Mesendoderm (in vitro differentiated cells): ENCODE measurements around the gene CXCL1.
A peak's percentile ranks its signal among the peaks of the same experiment; 100 is the strongest.

Experiments
- DNase-seq: peaks from one replicate; pipeline ENCODE4 v3.0.0; 2013
- H2AK5ac ChIP-seq: 2 replicates; pipeline ENCODE4 v1.6.1; 2013; ENCODE audit warnings: low read length, inconsistent platforms
- H2BK120ac ChIP-seq: 2 replicates; pipeline ENCODE4 v1.6.1; 2013; ENCODE audit warnings: low read depth, mild to moderate bottlenecking, low read length, moderate library complexity, mixed read lengths
- H2BK15ac ChIP-seq: replicated peaks from 2 replicates; pipeline ENCODE4 v1.6.1; 2013; ENCODE audit warnings: low read depth, mild to moderate bottlenecking, moderate library complexity
- H2BK5ac ChIP-seq: 2 replicates; pipeline ENCODE4 v1.6.1; 2013; ENCODE audit warnings: low read length, inconsistent platforms
- H3K18ac ChIP-seq: 2 replicates; pipeline ENCODE4 v1.6.1; 2013; ENCODE audit warnings: mild to moderate bottlenecking, low read length, mixed read lengths
- H3K23ac ChIP-seq: one replicate; pipeline ENCODE4 v1.6.1; 2013; ENCODE audit warnings: low read length
- H3K27ac ChIP-seq: 2 replicates; pipeline ENCODE4 v1.5.1; 2013; ENCODE audit warnings: low read depth, mild to moderate bottlenecking, inconsistent platforms, low read length, moderate library complexity
- H3K27me3 ChIP-seq: 2 replicates; pipeline ENCODE4 v1.6.1; 2013; ENCODE audit warnings: low read length, control low read depth, mild to moderate bottlenecking, inconsistent platforms; ENCODE audit not compliant: insufficient read depth, poor library complexity
- H3K36me3 ChIP-seq: 2 replicates; pipeline ENCODE4 v1.6.1; 2013; ENCODE audit warnings: low read length, inconsistent platforms; ENCODE audit not compliant: control insufficient read depth, insufficient read depth
- H3K4ac ChIP-seq: one replicate; pipeline ENCODE4 v1.6.1; 2013; ENCODE audit warnings: low read depth, mild to moderate bottlenecking, low read length, moderate library complexity
- H3K4me1 ChIP-seq: 2 replicates; pipeline ENCODE4 v1.6.1; 2013; ENCODE audit warnings: low read depth, low read length, inconsistent platforms; ENCODE audit not compliant: control insufficient read depth
- H3K4me2 ChIP-seq: 2 replicates; pipeline ENCODE4 v1.6.1; 2013; ENCODE audit warnings: low read length
- H3K4me3 ChIP-seq: 2 replicates; pipeline ENCODE4 v1.5.1; 2013; ENCODE audit warnings: mild to moderate bottlenecking, low read length
- H3K56ac ChIP-seq: one replicate; pipeline ENCODE4 v1.6.1; 2013; ENCODE audit warnings: low read length
- H3K79me1 ChIP-seq: 2 replicates; pipeline ENCODE4 v1.6.1; 2013; ENCODE audit warnings: low read length, inconsistent platforms
- H3K79me2 ChIP-seq: 2 replicates; pipeline ENCODE4 v1.6.1; 2013; ENCODE audit warnings: mild to moderate bottlenecking, low read length; ENCODE audit not compliant: control insufficient read depth, insufficient read depth
- H3K9ac ChIP-seq: 2 replicates; pipeline ENCODE4 v1.6.1; 2013; ENCODE audit warnings: low read length, inconsistent platforms
- H4K5ac ChIP-seq: one replicate; pipeline ENCODE4 v1.6.1; 2013; ENCODE audit warnings: low read length
- H4K8ac ChIP-seq: one replicate; pipeline ENCODE4 v1.6.1; 2013; ENCODE audit warnings: low read depth, mild to moderate bottlenecking, control low read depth, low read length, moderate library complexity
- WGBS: extraction: QIAGEN DNeasy Blood & Tissue Kit; methylation state at CpG from one replicate; pipeline ENCODE4 v1.1.7; 2013; ENCODE audit warnings: low lambda C conversion rate, missing lambda C conversion rate; ENCODE audit not compliant: insufficient coverage; ENCODE audit errors: extremely low coverage; 5-methylcytosine and 5-hydroxymethylcytosine counted together

CXCL1 gene

DNA sequence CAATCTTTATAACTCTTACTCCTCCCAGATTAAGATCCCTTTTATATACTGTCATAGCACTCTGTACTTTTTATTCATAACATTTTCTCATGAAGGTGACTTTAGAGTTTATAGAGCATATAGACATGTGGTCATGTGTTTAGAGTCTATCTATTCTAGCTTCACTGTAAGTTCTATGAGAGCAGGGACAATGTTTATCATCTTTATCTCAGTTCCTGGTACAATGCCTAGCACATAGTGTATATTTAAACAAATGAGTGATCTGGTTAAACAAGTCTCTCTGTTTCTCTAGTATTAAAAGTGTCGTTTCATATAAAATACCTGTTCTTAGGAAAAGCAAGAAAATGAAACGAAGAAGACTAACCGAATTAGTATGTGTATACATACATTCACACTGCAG lies 29.5 kb upstream of the CXCL1 start:
- Histone ChIP-seq H2BK5ac (no peak overlapping the region), H3K4me2 (no peak overlapping the region), H3K56ac (no peak overlapping the region), H3K79me1 (no peaks in the 10 kb centered on the region), H2BK120ac (no peak overlapping the region), H2BK15ac (no peak overlapping the region), H4K5ac (no peak overlapping the region), H3K23ac (no peak overlapping the region), H3K4me1 (no peaks in the 10 kb centered on the region), H3K9ac (no peak overlapping the region), H2AK5ac (no peak overlapping the region), H3K4me3 (no peak overlapping the region), H3K36me3 (no peaks in the 10 kb centered on the region), H3K27me3 (no peaks in the 10 kb centered on the region), H3K18ac (no peak overlapping the region), H3K4ac (no peak overlapping the region), H4K8ac (no peak overlapping the region), H3K27ac (no peak overlapping the region), H3K79me2 (no peaks in the 10 kb centered on the region)
- no CpG with 5 or more reads among the region's 3 CpGs for WGBS
- no peak for DNase-seq

DNA sequence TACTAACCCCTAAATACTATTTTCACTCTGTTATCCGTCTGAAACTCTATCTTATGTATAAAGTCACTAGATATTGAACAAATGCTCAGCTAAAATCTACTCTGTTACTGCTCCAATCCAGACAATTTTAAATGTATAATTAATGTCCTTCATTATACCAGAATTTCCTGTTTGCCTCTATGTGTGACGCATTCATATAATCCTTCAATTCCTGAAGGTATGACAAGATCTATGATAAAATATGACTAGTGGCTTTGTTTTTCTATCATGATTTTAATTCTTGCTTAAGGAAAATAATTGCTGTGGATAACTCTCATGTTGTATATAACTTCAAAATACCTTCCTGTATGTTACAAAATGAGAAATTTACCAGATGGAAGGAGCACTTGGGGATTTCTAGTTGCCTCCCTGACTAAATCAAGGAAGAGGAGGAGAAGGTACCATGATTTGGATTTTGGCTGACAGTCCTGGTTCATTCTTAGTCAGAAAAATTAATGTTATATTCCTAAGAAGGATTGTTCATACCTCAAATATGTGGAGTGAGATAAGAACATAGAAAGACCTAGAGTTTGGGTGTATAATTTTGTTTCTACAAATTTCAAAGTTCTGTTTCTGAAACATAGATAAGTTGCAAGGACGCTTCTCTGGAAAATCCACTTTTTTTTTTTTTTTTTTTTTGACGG lies 27.8 kb upstream of the CXCL1 start:
- H4K5ac ChIP-seq = no peak overlapping the region
- no peak overlapping the region for H2BK15ac ChIP-seq
- no peak overlapping the region for H4K8ac ChIP-seq
- H3K36me3 ChIP-seq = no peaks in the 10 kb centered on the region
- no peak overlapping the region for H2BK120ac ChIP-seq
- no peak overlapping the region for H3K23ac ChIP-seq
- H2BK5ac ChIP-seq = no peak overlapping the region
- no peak overlapping the region for H3K27ac ChIP-seq
- no CpG with 5 or more reads among the region's 4 CpGs for WGBS
- H2AK5ac ChIP-seq = no peak overlapping the region
- no peaks in the 10 kb centered on the region for H3K4me1 ChIP-seq
- no peaks in the 10 kb centered on the region for H3K79me2 ChIP-seq
- H3K18ac ChIP-seq = no peak overlapping the region
- H3K4ac ChIP-seq = no peak overlapping the region
- DNase-seq = no peak
- H3K27me3 ChIP-seq = no peaks in the 10 kb centered on the region
- no peak overlapping the region for H3K4me3 ChIP-seq
- H3K9ac ChIP-seq = no peak overlapping the region
- H3K56ac ChIP-seq = no peak overlapping the region
- no peaks in the 10 kb centered on the region for H3K79me1 ChIP-seq
- H3K4me2 ChIP-seq = no peak overlapping the region

DNA sequence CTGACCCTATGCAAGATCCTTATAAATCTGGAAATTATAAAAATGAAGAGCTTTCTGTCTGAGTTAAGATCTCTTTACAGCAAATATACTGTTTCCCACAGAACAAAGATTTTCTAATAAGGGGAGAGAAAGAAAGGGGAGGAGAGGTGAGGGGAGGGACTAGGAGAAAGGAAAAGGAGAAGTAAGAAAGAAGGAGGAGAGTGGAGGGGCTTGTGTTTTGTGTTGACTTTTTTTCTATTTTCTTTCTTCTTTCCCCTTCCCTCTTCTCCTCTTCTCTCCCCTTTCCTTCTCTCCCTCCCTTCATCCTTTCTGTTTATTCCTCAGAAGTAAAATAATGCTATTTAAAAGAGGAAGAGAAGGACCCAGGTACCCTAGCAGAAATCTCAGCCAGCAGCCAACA lies 26.5 kb upstream of the CXCL1 start:
- H4K5ac ChIP-seq = no peak overlapping the region
- no peak overlapping the region for H4K8ac ChIP-seq
- no peaks in the 10 kb centered on the region for H3K4me1 ChIP-seq
- no peak overlapping the region for H3K9ac ChIP-seq
- H3K4me2 ChIP-seq = no peak overlapping the region
- H3K56ac ChIP-seq = no peak overlapping the region
- no peak overlapping the region for H3K18ac ChIP-seq
- H3K4ac ChIP-seq = no peak overlapping the region
- H3K79me2 ChIP-seq = no peaks in the 10 kb centered on the region
- DNase-seq = no peak
- H2BK5ac ChIP-seq = no peak overlapping the region
- no peak overlapping the region for H3K4me3 ChIP-seq
- no peaks in the 10 kb centered on the region for H3K79me1 ChIP-seq
- no peaks in the 10 kb centered on the region for H3K27me3 ChIP-seq
- H3K23ac ChIP-seq = no peak overlapping the region
- H2BK15ac ChIP-seq = no peak overlapping the region
- no peak overlapping the region for H3K27ac ChIP-seq
- H3K36me3 ChIP-seq = no peaks in the 10 kb centered on the region
- no peak overlapping the region for H2AK5ac ChIP-seq
- H2BK120ac ChIP-seq = no peak overlapping the region

DNA sequence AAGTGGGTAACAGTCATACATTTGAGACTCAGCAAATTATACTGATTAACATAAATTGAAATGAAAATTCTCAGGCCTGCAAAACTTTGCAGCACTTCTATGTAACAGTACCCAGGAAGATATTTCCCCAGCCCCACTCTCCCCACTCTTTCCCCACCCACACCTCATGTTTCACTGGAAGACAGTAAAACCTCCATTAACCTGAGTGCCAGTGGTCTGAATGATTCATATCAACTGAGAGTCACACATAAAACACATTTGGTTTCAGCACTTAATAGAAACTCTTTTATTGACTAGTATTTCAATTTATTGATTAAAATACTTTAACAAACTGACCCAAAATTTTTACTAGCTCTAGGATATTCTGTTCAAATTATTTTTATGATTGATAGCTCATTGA lies 25.8 kb upstream of the CXCL1 start:
- H3K23ac ChIP-seq = no peak overlapping the region
- H2BK120ac ChIP-seq = no peak overlapping the region
- H3K27me3 ChIP-seq = no peaks in the 10 kb centered on the region
- H2AK5ac ChIP-seq = no peak overlapping the region
- H4K8ac ChIP-seq = no peak overlapping the region
- H2BK5ac ChIP-seq = no peak overlapping the region
- H2BK15ac ChIP-seq = no peak overlapping the region
- no peak for DNase-seq
- H3K4me3 ChIP-seq = no peak overlapping the region
- no peaks in the 10 kb centered on the region for H3K79me1 ChIP-seq
- H3K18ac ChIP-seq = no peak overlapping the region
- no peaks in the 10 kb centered on the region for H3K79me2 ChIP-seq
- no peak overlapping the region for H3K9ac ChIP-seq
- H3K4me1 ChIP-seq = no peaks in the 10 kb centered on the region
- H4K5ac ChIP-seq = no peak overlapping the region
- H3K56ac ChIP-seq = no peak overlapping the region
- H3K36me3 ChIP-seq = no peaks in the 10 kb centered on the region
- no peak overlapping the region for H3K4me2 ChIP-seq
- no peak overlapping the region for H3K4ac ChIP-seq
- no peak overlapping the region for H3K27ac ChIP-seq

DNA sequence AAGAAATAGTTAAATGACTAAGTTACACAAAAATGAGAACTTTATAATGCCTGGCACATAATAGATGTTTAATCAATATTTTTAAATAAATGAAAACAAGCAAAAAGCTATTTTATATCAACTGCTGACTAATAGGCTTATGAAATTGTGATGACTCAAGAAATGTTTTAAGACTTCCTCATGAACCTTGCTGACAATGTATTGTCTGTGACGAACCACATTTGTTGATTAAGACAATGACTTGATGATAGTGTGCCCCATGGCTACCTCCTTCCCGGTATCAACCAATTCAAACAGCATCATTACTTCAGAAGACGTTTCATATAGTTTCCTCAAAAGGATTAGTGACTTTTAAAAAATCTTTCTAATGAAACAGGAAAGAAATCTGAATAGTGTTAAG lies 24.8 kb upstream of the CXCL1 start:
- no peaks in the 10 kb centered on the region for H3K36me3 ChIP-seq
- no peak overlapping the region for H3K4me2 ChIP-seq
- peak; percentile 56 for DNase-seq
- no peak overlapping the region for H2AK5ac ChIP-seq
- no peak overlapping the region for H3K4ac ChIP-seq
- no peak overlapping the region for H2BK120ac ChIP-seq
- H2BK5ac ChIP-seq = no peak overlapping the region
- H3K4me3 ChIP-seq = no peak overlapping the region
- no peak overlapping the region for H2BK15ac ChIP-seq
- H3K27ac ChIP-seq = no peak overlapping the region
- no peaks in the 10 kb centered on the region for H3K4me1 ChIP-seq
- no peaks in the 10 kb centered on the region for H3K27me3 ChIP-seq
- WGBS = no CpG with 5 or more reads among the region's 3 CpGs
- H3K9ac ChIP-seq = no peak overlapping the region
- no peaks in the 10 kb centered on the region for H3K79me2 ChIP-seq
- H3K18ac ChIP-seq = no peak overlapping the region
- no peaks in the 10 kb centered on the region for H3K79me1 ChIP-seq
- H3K56ac ChIP-seq = no peak overlapping the region
- H4K8ac ChIP-seq = no peak overlapping the region
- H3K23ac ChIP-seq = no peak overlapping the region
- H4K5ac ChIP-seq = no peak overlapping the region

- peak; percentile 62 for DNase-seq
- Histone ChIP-seq H3K4me3 (no peak overlapping the region), H4K8ac (no peak overlapping the region), H3K4me2 (no peak overlapping the region), H2AK5ac (no peak overlapping the region), H3K79me2 (no peaks in the 10 kb centered on the region), H2BK5ac (no peak overlapping the region), H3K27me3 (no peaks in the 10 kb centered on the region), H2BK120ac (no peak overlapping the region), H3K23ac (no peak overlapping the region), H3K18ac (no peak overlapping the region), H4K5ac (no peak overlapping the region), H3K56ac (no peak overlapping the region), H3K9ac (no peak overlapping the region), H3K36me3 (no peaks in the 10 kb centered on the region), H3K79me1 (no peaks in the 10 kb centered on the region), H3K4me1 (no peaks in the 10 kb centered on the region), H2BK15ac (no peak overlapping the region), H3K27ac (no peak overlapping the region), H3K4ac (no peak overlapping the region)
- no CpG with 5 or more reads among the region's 2 CpGs for WGBS
These were observed 24.4 kb upstream of the CXCL1 start for GRCh38 chr4:73844806-73845205.
